HepG2 (cell line): Measurements from ENCODE around the gene PAIP2. TPM values are rescaled to one million over a fixed set of nuclear protein-coding genes. Genes with fewer than 3 reads are reported as not detected.
A peak's percentile ranks its signal among the peaks of the same experiment; 100 is the strongest.

Source experiments
- AHR ChIP-seq: IDR thresholded peaks from 2 replicates; pipeline ENCODE4 v1.6.1; 2018; ENCODE audit warnings: missing genetic modification reagents, missing compliant biosample characterization
- E2F2 ChIP-seq: sonication (generic); formaldehyde crosslinking; IDR thresholded peaks from 2 replicates; pipeline ENCODE4 v1.4.0; 2020; ENCODE audit warnings: missing genetic modification reagents, borderline replicate concordance
- ERF ChIP-seq: IDR thresholded peaks from 2 replicates; pipeline ENCODE4 v1.6.1; 2018; ENCODE audit warnings: missing biosample characterization, missing genetic modification reagents
- FOXA3 ChIP-seq: IDR thresholded peaks from 2 replicates; pipeline ENCODE4 v1.6.1; 2016; ENCODE audit warnings: missing genetic modification reagents, missing compliant biosample characterization
- GATAD2A ChIP-seq: IDR thresholded peaks from 2 replicates; pipeline ENCODE4 v1.6.1; 2016
- LCORL ChIP-seq, 2 experiments: fragments of 450-650 bp in 1 of 2; sonication (generic) in 1 of 2; formaldehyde crosslinking in 1 of 2; IDR thresholded peaks; 2 replicates each; pipeline versions ENCODE4 v1.5.0 to v1.6.1; 2017 to 2020; ENCODE audit warnings: antibody characterized with exemption in 1 of 2, missing genetic modification reagents in 1 of 2
- MAX ChIP-seq: IDR thresholded peaks from 2 replicates; pipeline ENCODE4 v1.6.1; 2012; ENCODE audit warnings: inconsistent platforms
- MTERF4 ChIP-seq: sonication (generic); formaldehyde crosslinking; IDR thresholded peaks from 2 replicates; pipeline ENCODE4 v1.8.0; 2023; ENCODE audit warnings: mild to moderate bottlenecking, missing genetic modification reagents
- MTF2 ChIP-seq: sonication (generic); formaldehyde crosslinking; IDR thresholded peaks from 2 replicates; pipeline ENCODE4 v1.5.0; 2020; ENCODE audit warnings: missing genetic modification reagents, borderline replicate concordance
- NFE2L2 ChIP-seq: fragments of 150-350 bp; IDR thresholded peaks from 2 replicates; pipeline ENCODE4 v1.6.1; 2014; ENCODE audit warnings: low read length
- PHB2 ChIP-seq: fragments of 450-650 bp; IDR thresholded peaks from 2 replicates; pipeline ENCODE4 v1.6.1; 2018; ENCODE audit not compliant: partially characterized antibody
- PLRG1 ChIP-seq: fragments of 450-650 bp; conservative IDR thresholded peaks from 2 replicates; pipeline ENCODE4 v1.6.1; 2016
- PRDM15 ChIP-seq: sonication (generic); formaldehyde crosslinking; IDR thresholded peaks from 2 replicates; pipeline ENCODE4 v1.4.0; 2020; ENCODE audit warnings: missing genetic modification reagents
- RARG ChIP-seq: sonication (generic); formaldehyde crosslinking; IDR thresholded peaks from 2 replicates; pipeline ENCODE4 v1.4.0; 2020; ENCODE audit warnings: low read depth, mild to moderate bottlenecking, missing genetic modification reagents
- SMYD3 ChIP-seq: sonication (generic); formaldehyde crosslinking; IDR thresholded peaks from 2 replicates; pipeline ENCODE4 v1.8.1; 2023; ENCODE audit warnings: mild to moderate bottlenecking, missing genetic modification reagents
- SP2 ChIP-seq: sonication (generic); formaldehyde crosslinking; IDR thresholded peaks from 2 replicates; pipeline ENCODE4 v1.5.1; 2020; ENCODE audit warnings: mild to moderate bottlenecking, missing genetic modification reagents
- SRSF9 ChIP-seq: fragments of 200-400 bp; formaldehyde crosslinking; IDR thresholded peaks from 2 replicates; pipeline ENCODE4 v1.6.1; 2018; ENCODE audit warnings: borderline replicate concordance, mild to moderate bottlenecking, low read depth, low read length; ENCODE audit not compliant: insufficient read depth, poor library complexity, severe bottlenecking
- U2AF1 ChIP-seq: fragments of 200-400 bp; formaldehyde crosslinking; optimal IDR thresholded peaks from 2 replicates; pipeline ENCODE3; 2017; ENCODE audit warnings: mild to moderate bottlenecking, low read depth, low read length
- U2AF2 ChIP-seq: fragments of 200-400 bp; formaldehyde crosslinking; IDR thresholded peaks from 2 replicates; pipeline ENCODE4 v1.6.1; 2017; ENCODE audit warnings: low read depth, mild to moderate bottlenecking, low read length
- ZFP41 ChIP-seq: sonication (generic); formaldehyde crosslinking; IDR thresholded peaks from 2 replicates; pipeline ENCODE4 v1.4.0; 2020; ENCODE audit warnings: mild to moderate bottlenecking, missing genetic modification reagents, borderline replicate concordance
- ZNF180 ChIP-seq: sonication (generic); formaldehyde crosslinking; IDR thresholded peaks from 2 replicates; pipeline ENCODE4 v1.4.0; 2020; ENCODE audit warnings: low read depth, missing genetic modification reagents, borderline replicate concordance
- ZNF44 ChIP-seq: sonication (generic); formaldehyde crosslinking; IDR thresholded peaks from 2 replicates; pipeline ENCODE4 v1.5.1; 2020; ENCODE audit warnings: mild to moderate bottlenecking, missing genetic modification reagents
- ZNF496 ChIP-seq: sonication (generic); formaldehyde crosslinking; IDR thresholded peaks from 2 replicates; pipeline ENCODE4 v1.8.1; 2023; ENCODE audit warnings: mild to moderate bottlenecking, moderate library complexity, missing genetic modification reagents; ENCODE audit not compliant: insufficient replicate concordance
- ZNF549 ChIP-seq: sonication (generic); formaldehyde crosslinking; IDR thresholded peaks from 2 replicates; pipeline ENCODE4 v1.5.0; 2020; ENCODE audit warnings: missing genetic modification reagents
- ZSCAN12 ChIP-seq: sonication (generic); formaldehyde crosslinking; IDR thresholded peaks from 2 replicates; pipeline ENCODE4 v1.9.0; 2021; ENCODE audit warnings: mild to moderate bottlenecking, missing genetic modification reagents
- polyA plus RNA-seq, 8 experiments: library from polyadenylated mRNA; depleted of rRNA in 3 of 8; stranded (reverse) in 7 of 8; unstranded in 1 of 8; fragments of >200 nt; fragmentation: Illumina TruSeq in 4 of 8; extraction: Trizol in 4 of 8; gene quantifications; 2 replicates each; pipeline versions ENCODE4 v1.2.1 to v1.2.3, GENCODE V29; 2011 to 2016; ENCODE audit warnings: low read depth in 4 of 8, missing spikeins in 1 of 8, mixed read lengths in 1 of 8; ENCODE audit not compliant: insufficient read depth in 1 of 8
- total RNA-seq, 5 experiments: library from RNA; depleted of rRNA; stranded (reverse); fragments of >200 nt; fragmentation: Illumina TruSeq; extraction: Trizol; gene quantifications; 2 replicates each; pipeline ENCODE4 v1.2.3, GENCODE V29; 2016; ENCODE audit warnings: low read depth in 1 of 5

PAIP2 gene
- total and polyA plus RNA-seq, 2 of the 13 experiments (the other 11 are each of a cell fraction or from before 2014, with no cell fraction given), result 61.5 to 76.3 TPM

GRCh38 chr5:139341689-139342422, at the start of gene PAIP2 (continued):
- TF ChIP-seq PRDM15 (CRISPR knock-in tag), result no peak
- peak; percentile 73 for TF ChIP-seq SP2 (CRISPR knock-in tag)
- TF ChIP-seq LCORL (IDR thresholded peaks at IDR 0.05), result no peak
- TF ChIP-seq LCORL (CRISPR knock-in tag; IDR thresholded peaks at IDR 0.05), result peak; percentile 6; the same call in 1 of the 2 replicates
- TF ChIP-seq ZNF44 (CRISPR knock-in tag), result peak; percentile 84; the same call in 1 of the 2 replicates
- no peak for TF ChIP-seq PHB2
- no peak for TF ChIP-seq MTF2 (CRISPR knock-in tag)
- TF ChIP-seq MTERF4 (CRISPR knock-in tag), result no peak; the same call in 1 of the 2 replicates
- peak; percentile 94 for TF ChIP-seq RARG (CRISPR knock-in tag)
- peak; percentile 68; the same call in 1 of the 2 replicates for TF ChIP-seq AHR
- TF ChIP-seq ZSCAN12 (CRISPR knock-in tag), result no peak
- 0 out of 2 replicates have a peak, but pooled peaks have one; percentile 38 for TF ChIP-seq U2AF2
- TF ChIP-seq ZNF496, result no peak
- TF ChIP-seq ZNF549 (CRISPR knock-in tag), result no peak
- TF ChIP-seq FOXA3 (CRISPR knock-in tag), result peak; percentile 70
- TF ChIP-seq ZFP41 (CRISPR knock-in tag), result no peak
- no peak for TF ChIP-seq PLRG1
- TF ChIP-seq SMYD3, result no peak
- TF ChIP-seq MAX, result peak; percentile 78; the same call in 1 of the 2 replicates
- TF ChIP-seq ERF (CRISPR knock-in tag), result peak; percentile 76
- TF ChIP-seq GATAD2A (CRISPR knock-in tag), result peak; percentile 47
- TF ChIP-seq U2AF1, result peak; percentile 85
- TF ChIP-seq SRSF9, result no peak
- TF ChIP-seq E2F2 (CRISPR knock-in tag), result no peak
- no peak for TF ChIP-seq NFE2L2
- TF ChIP-seq ZNF180 (CRISPR knock-in tag), result no peak
